HG02759 (cell line): ENCODE data around the gene SH3PXD2A.
"Not testable (repeated sequence)": the region's sequence is repeated elsewhere in the genome, so short reads cannot be mapped to it uniquely, and the experiment has no call there.

ENCODE experiments used
- ATAC-seq: cut with Tn5 transposase; IDR thresholded peaks from one replicate; pipeline ENCODE4 v1.9.1; 2021; ENCODE audit warnings: mild to moderate bottlenecking, moderate library complexity; ENCODE audit not compliant: unreplicated experiment

SH3PXD2A gene

DNA sequence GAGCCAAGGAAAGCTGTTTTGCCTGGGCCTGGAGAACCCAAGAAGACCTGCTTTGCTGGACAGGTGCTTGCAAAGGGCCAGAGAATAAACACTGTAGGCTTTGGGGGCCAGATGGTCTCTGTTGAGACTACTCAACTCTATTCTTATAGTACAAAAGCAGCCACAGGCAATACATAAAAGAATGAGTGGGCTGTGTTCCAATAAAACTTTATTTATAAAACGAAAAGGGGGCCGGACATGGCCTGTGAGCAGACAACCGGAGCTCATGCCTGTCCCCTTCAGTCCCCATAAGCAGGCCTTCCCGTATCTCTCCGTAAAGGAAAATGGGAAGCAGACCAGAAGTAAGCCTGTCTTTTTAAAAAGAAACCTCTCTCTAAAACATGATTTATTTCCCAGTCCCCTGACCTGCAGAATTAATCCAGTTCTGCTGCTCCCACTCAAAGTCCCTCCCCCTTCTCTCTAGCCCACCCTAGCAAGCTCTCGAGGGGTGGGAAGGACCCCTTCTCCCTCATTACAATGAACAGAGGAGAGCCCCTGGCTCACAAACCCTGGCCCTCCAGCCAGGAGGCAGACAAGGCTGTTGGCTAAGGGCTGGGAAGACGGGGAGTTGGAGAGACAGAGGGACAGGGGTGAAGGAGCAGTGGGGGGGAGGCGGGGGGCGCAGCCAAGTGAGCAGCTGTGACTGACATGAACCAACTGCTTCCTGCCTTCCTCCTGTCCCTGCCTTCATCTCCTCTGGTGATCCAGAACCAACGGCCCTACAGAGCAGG is 184.1 kb downstream of the SH3PXD2A start:
- ATAC-seq: no peak

DNA sequence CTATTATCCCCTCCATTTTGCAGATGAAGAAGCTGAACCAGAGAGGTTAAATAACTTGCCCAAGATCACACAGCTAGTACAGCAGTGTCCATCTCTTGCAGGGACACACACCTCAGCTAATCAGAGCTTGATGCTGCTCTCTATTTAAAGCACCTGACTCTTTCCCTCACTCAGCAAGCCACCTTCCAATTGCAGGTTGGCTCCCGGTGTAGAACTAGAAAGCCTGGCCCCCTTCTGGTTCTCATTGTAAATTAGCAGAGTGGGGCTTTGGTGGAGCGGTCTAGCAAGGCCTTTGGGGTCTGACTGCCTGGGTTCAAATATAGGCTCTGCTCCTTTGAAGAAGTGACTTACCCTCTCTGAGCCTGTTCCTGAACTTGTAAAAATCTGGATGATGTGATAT is 185.4 kb downstream of the SH3PXD2A start:
- ATAC-seq: no peak

DNA sequence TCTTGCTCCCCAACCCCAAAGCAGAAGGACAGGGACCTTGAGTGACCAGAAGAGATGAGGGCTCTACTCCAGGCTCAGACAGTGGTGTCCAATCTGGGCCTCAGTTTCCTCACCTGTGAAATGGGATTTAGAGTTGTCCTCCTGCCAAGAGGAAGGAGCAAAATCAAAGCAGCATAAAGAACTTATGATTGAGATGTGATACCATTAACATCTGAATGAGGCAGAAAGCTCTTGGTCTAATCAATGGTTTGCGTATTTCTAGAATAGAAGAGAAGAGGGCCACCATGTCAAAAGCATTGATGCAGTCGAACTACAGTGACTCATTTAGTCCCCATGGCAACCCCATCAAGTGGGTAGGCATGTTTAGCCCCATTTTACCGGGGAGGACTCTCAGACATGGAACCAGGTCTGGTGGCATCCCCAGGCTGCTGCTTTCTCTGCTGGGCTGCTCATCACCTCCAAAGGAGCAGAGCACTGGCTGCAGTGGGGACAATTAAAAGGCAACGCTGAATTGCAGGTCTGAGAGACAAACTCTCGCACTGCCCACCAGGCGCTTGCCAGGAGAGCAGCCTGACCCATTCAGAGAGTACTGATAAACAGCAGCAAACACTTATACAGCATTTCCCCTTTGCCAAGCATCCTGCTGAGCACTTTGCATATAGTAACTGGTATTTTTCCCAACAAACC is 186.0 kb downstream of the SH3PXD2A start:
- ATAC-seq: no peak

DNA sequence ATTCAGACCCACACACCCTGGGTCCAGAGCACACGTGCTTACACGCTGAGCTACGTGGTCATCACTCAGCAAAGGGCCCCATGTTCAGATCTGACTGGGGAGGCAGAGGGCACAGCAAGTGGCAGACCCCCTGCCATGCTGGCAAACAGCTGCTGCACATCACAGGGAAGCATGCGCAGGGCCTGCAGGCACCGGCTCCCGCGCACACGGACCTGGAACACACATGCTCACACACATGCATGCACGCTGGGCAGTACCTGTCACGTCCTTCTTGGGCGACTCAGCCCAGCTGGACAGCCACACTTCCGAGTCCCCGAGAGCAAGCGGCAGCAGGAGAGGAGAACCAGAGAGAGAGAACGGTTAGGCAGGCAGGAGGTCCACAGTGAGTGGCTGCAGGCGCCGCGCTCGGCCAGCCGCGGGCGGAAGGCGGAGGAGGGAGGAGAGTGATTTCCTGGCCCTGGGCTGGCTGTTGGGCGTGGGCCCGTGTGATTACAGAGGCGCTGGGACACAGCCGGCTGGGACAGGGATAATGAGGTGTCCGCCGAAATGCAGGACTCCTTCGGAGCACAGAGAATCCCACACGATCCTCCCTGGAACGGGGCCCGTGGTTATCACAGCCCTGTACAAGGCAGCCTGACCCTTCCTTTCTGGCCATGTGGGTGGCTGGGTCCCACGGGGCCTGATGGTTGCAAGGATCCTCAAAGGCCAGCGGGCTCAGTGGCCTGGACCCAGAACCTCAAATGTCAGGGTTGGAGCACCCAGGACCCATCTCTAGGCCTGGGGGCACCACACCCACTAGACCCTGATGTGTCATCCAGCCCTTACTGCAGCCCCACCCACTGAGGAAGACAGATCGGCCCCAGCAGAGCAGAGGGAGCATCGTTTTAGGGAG is 186.8 kb downstream of the SH3PXD2A start:
- no peak for ATAC-seq

DNA sequence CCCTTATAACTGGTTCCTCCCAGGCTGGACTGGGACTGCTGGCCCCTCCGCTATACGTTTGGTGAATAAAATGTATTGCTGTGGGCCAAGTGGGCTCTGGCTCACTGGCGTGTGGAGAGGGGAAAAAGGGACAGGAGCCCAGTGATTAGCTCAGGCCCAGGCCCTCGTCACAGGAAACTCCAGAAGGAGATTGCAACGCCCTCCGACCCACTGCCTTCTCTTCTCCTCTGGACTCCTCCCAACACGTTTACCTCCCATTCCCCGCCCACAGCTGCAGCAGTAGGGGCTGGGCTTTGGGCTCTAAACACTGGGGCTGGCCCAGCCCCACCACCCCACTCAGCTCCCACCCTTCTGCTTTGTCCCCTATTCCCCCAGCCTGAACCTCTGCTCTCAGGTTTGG is 188.0 kb downstream of the SH3PXD2A start:
- ATAC-seq: no peak

DNA sequence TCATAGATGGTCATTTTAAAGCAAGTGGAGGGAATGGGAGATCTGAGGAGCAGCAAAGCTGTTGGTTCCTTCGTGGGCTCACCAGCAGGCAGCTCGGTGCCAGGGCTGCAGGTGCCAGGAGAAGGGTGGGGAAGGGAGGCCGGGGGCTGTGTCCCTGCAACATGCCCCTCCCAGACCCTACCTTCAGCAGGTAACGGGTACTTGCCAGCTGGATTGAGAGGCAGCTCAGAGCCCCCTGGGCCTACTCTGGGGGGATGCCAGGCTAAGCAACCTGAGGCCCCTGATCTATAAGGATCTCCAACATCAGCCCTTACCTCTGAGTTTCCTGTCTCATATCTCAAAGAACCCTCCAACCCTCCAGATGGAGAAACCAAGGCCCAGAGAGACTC is 188.6 kb downstream of the SH3PXD2A start:
- ATAC-seq: no peak

DNA sequence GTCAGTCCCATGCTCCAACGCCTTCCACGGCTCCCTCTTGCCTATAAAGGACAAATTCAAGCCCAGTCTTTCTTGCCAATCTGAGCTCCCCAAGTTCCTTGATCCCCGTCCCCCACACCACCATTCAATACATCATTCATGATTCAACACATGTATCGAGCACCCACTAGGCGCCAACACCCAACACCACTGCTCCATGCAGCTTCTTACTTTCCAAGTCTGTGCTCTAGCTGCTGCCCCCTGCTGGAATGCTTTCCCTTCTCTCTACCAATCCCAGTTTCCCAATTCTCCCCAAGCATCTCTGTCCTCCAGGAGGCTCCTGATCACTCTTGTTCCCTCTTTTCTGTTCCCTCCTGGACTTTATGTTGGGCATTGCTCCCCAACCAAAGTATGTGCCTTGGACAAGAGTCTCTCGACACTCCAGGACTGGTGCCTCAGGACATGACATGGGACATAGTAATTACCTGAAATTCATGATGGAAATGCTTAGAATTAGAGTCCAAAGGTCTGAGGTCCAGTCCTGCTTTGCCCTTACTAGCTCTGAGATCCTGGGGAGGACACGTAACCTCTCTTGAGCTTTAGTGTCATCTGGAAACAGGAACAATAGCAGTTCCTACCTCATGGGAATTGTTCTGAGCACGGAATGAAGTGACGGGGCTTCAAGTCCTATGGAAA is 189.2 kb downstream of the SH3PXD2A start:
- ATAC-seq: no peak

DNA sequence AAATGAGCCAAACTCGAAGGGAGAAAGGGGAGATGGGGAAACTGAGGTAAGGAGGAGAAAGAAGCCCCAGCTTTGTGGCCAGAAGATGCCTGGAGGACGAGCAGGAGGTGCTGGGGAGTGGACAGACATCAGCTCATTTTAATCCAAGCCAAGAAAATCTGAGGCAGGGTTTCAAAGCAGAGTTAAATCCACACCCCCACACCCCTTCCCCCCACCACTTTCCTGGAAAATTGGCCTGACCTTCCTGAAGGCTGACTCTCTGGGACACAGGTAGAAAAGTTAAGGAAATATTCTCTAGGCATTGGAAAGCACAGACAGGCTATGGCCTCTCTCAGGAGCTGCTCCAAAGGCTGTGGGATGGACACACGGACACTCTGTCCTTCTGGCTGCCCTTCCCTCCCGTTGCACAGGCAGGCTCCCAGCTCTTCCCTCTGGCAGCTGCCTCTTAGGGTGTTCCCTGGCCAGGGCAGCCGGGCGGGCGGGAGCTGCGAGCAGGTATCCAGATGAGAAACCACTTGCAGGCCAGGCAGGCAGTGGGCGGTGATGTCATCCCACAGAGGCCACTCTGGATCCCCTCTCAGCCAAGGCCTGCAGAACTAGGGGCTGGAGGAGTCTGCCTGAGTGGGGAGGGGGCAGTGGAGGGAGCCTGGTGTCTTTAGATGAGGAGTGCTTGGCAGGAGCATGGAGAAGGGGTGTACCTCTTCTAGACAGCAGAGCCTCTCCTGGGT is 190.1 kb downstream of the SH3PXD2A start:
- ATAC-seq: no peak

DNA sequence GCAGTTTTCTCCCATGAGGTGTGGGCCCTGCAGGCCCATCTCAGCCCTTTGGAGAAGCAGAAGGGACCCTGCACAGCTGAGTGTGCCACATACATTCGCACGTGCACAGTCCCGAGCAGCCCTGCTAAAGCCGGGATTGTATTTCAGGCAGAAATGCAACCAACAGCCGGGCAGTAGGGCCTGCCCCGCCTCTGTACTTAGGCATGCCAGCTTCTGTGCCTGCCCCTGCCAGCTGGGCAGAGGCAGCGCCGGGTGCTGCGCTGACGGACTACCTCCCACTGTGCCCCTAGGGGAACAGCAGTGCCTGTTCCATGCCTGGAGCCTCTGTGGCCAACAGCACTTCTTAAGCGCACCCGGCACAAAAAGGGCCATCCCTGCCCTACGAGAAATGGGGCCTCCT is 191.6 kb downstream of the SH3PXD2A start:
- ATAC-seq: no peak

DNA sequence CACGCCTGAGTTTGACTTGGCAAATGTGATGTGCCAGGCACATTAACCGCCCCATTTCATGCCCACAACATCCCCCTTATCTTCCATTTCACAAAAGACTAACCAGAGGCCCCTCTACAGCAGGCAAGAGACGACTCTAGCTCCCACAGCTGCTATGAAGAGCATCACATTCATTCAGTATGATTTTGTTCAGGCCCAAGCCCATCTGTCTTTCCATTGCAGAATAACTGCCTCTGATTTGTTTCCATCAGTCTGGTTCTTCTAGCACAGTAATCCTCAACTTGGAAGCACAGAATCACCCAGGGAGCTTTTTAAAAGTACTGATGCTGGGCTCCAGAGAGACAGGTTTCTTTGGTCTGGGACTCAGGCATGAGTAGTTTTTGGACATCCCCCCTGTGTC is 192.1 kb downstream of the SH3PXD2A start:
- ATAC-seq: no peak

DNA sequence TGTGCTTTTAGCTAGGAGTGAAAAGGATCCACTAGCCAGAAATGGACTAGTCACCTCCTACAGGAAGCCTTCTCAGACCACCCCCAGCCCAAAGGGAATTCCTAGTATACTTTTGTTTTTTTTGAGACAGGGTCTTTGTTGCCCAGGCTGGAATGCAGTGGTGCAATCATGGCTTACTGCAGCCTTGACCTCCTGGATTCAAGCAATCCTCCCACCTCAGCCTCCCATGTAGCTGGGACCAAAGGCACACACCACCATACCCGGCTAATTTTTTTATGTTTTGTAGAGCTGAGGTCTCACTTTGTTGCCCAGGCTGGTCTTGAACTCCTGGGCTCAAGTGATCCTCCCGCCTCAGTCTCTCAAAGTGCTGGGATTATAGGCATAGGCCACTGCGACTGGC is 192.7 kb downstream of the SH3PXD2A start:
- not testable (repeated sequence) for ATAC-seq

DNA sequence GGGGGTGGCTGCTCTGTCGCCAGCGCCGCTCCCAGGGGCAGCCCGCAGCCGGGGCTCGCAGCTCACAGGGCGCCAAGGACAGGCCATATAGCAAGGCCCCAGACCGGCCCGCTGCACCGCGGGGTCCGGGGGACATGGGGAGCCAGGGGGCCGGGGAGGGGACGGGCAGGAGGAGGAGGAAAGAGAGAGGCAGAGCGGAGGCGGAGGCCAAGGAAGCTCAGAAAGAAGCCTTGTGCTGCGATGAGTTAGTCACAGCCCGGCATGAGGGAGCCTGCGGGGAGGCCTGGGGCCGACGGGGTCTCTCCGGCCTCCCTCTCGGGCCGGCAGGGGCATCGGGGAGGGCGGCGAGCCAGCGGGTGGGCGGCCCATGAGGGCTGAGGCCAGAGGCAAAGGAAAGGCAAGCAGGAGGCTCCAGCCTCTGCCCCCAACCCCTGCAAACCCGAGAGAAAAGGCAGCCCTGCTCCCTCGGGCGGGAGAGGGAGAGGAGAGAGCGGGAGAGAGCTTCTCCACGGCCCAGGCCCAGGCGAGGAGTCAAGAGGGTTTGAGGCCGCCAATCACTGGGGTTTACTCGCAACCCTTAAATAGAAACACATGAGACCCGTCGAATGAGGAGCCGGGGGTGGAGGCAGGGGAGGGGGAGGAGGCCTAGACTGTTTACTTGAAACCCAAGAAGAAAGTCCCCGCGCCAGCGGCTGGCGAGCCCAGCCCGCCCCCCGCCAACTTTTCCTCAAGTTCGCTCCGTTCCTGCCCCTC is 194.0 kb downstream of the SH3PXD2A start:
- ATAC-seq: no peak

DNA sequence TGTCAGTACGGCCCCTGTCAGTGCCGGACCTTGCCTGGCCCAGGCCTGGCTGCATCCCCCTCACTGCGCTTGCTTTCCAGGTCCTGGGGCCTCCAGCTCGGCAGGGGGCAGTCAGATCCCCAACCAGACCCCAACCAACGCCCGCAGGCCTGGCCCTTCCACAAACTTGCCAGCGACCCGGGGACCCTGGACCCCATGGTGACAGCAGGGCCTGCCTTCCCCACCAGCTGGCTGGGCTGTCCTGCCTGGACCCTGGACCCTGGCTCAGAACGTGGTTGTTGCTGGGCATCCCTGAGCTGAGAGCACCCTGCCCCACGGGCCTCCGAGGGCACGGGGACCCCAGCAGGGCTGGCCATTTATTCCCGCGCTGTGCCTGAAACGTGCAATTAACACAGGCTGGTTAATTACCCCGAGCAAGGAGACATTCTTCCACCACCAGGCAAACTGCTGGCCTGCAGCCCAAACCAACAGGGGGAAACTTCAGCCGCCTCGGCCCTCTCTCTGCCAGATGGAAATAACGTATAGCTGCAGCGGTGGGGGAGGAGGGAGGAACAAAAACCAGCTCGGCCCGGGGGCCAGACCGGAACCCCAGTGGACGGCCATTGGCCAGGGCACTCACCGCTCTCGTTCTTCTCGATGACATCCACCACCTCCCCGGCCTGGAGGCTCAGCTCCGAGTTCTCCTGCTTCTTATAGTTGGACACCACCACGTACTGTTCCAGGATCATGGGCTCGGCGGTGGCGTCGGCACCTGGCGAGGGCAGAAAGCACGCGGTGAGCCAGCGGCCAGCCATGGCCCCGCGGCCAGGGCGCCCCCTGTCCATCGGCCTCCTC is 194.8 kb downstream of the SH3PXD2A start:
- ATAC-seq: peak; percentile 34

DNA sequence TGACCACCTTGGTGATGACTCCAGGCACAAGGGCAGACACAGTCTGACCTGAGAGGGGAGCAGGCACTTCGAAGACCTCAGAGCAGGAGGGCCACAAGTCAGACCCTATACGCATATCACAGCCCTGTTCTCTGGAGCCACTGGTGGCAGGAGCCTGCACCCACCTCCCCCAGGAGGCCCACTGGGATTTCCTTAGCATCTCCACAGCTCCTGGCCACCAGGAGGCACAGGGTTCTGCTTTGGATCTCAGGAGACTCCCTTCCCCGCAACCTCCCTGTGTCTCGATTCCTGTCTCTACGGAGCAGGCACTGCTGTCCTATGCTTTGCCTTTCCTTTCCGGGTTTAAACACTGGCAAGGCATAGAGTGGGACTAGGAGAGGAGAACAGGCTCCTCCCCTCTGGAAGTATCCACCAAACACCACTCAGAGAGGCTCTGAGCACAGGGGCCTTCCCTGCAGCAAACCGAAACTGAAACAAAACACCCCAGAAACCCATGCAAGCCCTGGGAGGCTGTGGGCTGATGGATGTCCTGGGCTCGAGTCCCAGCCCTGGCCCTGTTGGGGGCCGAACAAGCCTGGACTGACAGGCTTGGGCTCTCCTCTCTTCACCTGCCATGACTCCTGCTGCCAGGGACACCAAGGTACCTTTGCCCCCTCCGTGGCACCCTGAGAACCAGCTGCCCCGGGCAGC is 195.6 kb downstream of the SH3PXD2A start:
- ATAC-seq: peak; percentile 87

DNA sequence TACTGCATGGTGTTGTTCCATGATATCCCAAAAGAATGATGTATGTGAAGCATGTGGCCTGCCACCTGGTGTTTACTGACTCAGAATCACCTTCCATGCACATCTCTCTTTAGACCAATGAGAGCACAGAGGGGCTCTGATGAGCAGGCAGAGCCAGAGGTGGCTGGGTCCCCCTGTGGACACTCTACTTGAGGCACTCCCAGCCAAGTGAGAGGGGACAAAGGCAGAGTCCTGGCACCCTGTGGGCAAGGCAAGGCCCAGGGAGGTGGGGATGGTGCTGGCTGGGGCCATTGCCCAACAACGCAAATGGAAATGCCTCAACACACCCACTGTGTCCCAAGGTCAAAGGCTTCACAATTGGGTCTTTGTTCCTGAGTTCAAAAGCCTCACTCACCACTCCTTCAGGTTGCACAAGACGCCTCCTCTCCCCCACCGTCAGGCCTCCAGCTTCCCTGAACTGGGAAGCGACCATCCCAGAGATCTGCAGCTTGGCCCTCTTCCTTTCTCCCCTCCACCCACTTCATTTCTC is 197.3 kb downstream of the SH3PXD2A start:
- ATAC-seq: no peak

DNA sequence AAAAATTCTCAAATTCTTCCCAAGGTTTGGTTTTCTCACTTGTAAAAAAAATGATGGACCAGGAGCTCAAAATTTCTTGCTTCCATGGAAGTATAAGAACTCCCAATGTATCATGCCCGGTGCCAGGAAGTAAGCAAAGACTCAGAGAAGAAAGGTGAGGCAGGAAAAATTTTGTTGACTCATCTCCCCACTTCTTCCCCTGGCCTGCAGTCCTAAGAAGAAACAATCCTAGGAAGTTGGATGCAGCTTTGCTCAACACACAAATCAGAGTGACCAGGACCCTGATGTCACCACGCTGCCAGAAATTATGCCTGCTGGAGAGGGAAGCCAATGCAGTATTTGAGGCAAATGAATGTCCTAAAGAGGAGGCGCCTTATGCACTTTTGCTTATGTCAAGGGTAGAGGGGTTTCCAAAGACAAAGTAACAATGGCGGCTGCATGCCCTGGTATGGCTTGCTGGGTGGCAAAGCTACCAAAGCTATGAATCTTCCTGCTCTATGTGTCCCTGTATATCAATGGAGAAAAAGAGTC is 198.2 kb downstream of the SH3PXD2A start:
- ATAC-seq: no peak

DNA sequence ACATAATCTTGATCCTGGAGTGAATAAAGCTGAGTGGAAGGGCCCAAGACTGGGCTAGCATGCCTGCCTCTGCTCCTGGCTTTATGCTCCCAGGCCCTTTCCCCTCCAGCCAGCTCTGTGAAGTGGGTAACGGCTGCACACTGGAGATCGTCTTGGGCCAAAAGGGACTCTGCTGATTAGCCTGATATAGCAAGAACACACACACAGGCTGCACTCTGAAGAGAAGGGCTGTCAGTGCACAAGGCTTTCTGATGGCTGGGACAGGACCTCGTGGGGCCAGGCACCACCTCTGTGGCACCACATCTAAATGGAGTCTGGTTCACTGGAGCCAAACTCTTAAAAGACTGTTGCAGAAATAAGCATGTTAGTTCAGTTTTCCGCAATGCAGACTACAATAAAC is 200.5 kb downstream of the SH3PXD2A start:
- ATAC-seq: no peak

DNA sequence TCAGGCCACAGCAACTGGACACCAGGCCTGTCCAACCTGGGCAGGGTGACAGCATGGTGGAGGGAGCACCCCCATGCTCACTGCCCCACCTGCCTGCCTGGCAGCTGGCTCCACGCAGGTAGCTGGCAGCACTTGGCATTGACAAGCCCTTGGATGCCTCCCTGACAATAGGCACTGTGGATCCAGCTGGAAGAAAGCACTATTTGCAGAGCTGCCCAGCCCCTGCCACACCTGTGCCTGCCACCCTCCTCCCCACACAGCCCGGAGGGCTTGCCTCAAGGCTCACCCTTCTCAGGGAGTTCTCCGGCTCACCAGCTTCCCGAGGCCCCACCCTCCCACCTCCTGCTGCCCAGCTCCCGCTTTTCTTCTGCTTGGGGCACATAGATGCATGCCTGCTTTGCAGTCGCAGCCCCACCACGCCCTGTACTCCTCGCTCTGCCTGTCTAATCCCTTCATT is 201.8 kb downstream of the SH3PXD2A start:
- ATAC-seq: no peak
